ENCODE results near the gene TUBG1.

GRCh38 chr17:42623271-42623670 lies 13.8 kb downstream of the TUBG1 start:
- TF ChIP-seq, protein P1, sequence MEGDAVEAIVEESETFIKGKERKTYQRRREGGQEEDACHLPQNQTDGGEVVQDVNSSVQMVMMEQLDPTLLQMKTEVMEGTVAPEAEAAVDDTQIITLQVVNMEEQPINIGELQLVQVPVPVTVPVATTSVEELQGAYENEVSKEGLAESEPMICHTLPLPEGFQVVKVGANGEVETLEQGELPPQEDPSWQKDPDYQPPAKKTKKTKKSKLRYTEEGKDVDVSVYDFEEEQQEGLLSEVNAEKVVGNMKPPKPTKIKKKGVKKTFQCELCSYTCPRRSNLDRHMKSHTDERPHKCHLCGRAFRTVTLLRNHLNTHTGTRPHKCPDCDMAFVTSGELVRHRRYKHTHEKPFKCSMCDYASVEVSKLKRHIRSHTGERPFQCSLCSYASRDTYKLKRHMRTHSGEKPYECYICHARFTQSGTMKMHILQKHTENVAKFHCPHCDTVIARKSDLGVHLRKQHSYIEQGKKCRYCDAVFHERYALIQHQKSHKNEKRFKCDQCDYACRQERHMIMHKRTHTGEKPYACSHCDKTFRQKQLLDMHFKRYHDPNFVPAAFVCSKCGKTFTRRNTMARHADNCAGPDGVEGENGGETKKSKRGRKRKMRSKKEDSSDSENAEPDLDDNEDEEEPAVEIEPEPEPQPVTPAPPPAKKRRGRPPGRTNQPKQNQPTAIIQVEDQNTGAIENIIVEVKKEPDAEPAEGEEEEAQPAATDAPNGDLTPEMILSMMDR (IDR thresholded peaks at IDR 0.05; ENCODE audit: low read depth, low read length, poor library complexity, severe bottlenecking) = no peak
- TF ChIP-seq EZH2phosphoT487 (IDR thresholded peaks at IDR 0.05; ENCODE audit: borderline replicate concordance, low read length) = no peak

Data from DOHH2 (cell line).